Neuronal stem cell (in vitro differentiated cells): ENCODE measurements around the gene MAFG.
A peak's percentile ranks its signal among the peaks of the same experiment; 100 is the strongest.

Experiments used
- DNase-seq: peaks from one replicate; pipeline ENCODE4 v3.0.0-alpha.2; 2013; ENCODE audit warnings: low spot score
- H2AFZ ChIP-seq: one replicate; pipeline ENCODE4 v1.6.1; 2013; ENCODE audit warnings: mild to moderate bottlenecking, low read length, inconsistent platforms
- H2AK5ac ChIP-seq: 2 replicates; pipeline ENCODE4 v1.6.1; 2013; ENCODE audit warnings: low read depth, mild to moderate bottlenecking, inconsistent platforms, low read length, moderate library complexity, mixed read lengths
- H2BK120ac ChIP-seq: 2 replicates; pipeline ENCODE4 v1.6.1; 2013; ENCODE audit warnings: low read depth, mild to moderate bottlenecking, inconsistent platforms, low read length, moderate library complexity, mixed read lengths
- H2BK12ac ChIP-seq: one replicate; pipeline ENCODE4 v1.6.1; 2013; ENCODE audit warnings: low read length, inconsistent platforms
- H2BK15ac ChIP-seq: 2 replicates; pipeline ENCODE4 v1.6.1; 2013; ENCODE audit warnings: mild to moderate bottlenecking, low read length, inconsistent platforms, mixed read lengths
- H2BK5ac ChIP-seq: one replicate; pipeline ENCODE4 v1.6.1; 2013; ENCODE audit warnings: inconsistent platforms, mild to moderate bottlenecking, low read length, moderate library complexity
- H3K14ac ChIP-seq: one replicate; pipeline ENCODE4 v1.6.1; 2013; ENCODE audit warnings: low read length, inconsistent platforms
- H3K18ac ChIP-seq: 2 replicates; pipeline ENCODE4 v1.6.1; 2013; ENCODE audit warnings: low read length, inconsistent platforms
- H3K23ac ChIP-seq: 2 replicates; pipeline ENCODE4 v1.6.1; 2013; ENCODE audit warnings: low read depth, mild to moderate bottlenecking, mixed read lengths, low read length, inconsistent platforms; ENCODE audit not compliant: poor library complexity
- H3K27ac ChIP-seq: replicated peaks from 3 replicates; pipeline ENCODE4 v1.5.1; 2013; ENCODE audit warnings: low read length, inconsistent platforms
- H3K27me3 ChIP-seq, 3 experiments: 2 replicates each; pipeline ENCODE4 v1.6.1; 2013; ENCODE audit warnings: low read length in 3 of 3, mild to moderate bottlenecking in 2 of 3, inconsistent platforms in 1 of 3, low read depth in 1 of 3, mixed read lengths in 1 of 3, moderate library complexity in 1 of 3; ENCODE audit not compliant: control insufficient read depth in 3 of 3, insufficient read depth in 3 of 3
- H3K36me3 ChIP-seq, 2 donors: replicated peaks in 1 of 2; 2 replicates each; pipeline ENCODE4 v1.6.1; 2013; ENCODE audit warnings: low read length in 2 of 2; ENCODE audit not compliant: control insufficient read depth in 2 of 2, insufficient read depth in 2 of 2
- H3K4ac ChIP-seq: 2 replicates; pipeline ENCODE4 v1.6.1; 2013; ENCODE audit warnings: inconsistent platforms, mild to moderate bottlenecking, low read length, moderate library complexity
- H3K4me1 ChIP-seq, 2 donors: 1 replicate in 1 of 2; 2 replicates in 1 of 2; pipeline ENCODE4 v1.6.1; 2013; ENCODE audit warnings: low read length in 2 of 2, low read depth in 1 of 2; ENCODE audit not compliant: control insufficient read depth in 2 of 2, insufficient read depth in 1 of 2
- H3K4me2 ChIP-seq: one replicate; pipeline ENCODE4 v1.6.1; 2013; ENCODE audit warnings: mild to moderate bottlenecking, low read length, inconsistent platforms; ENCODE audit not compliant: insufficient read depth, poor library complexity, severe bottlenecking
- H3K4me3 ChIP-seq, 2 donors: 2 replicates each; pipeline ENCODE4 v1.5.1; 2013; ENCODE audit warnings: low read length in 2 of 2, mild to moderate bottlenecking in 2 of 2, inconsistent platforms in 1 of 2, moderate library complexity in 1 of 2
- H3K79me1 ChIP-seq: one replicate; pipeline ENCODE4 v1.6.1; 2013; ENCODE audit warnings: low read depth, mild to moderate bottlenecking, inconsistent platforms, low read length, moderate library complexity
- H3K9ac ChIP-seq: one replicate; pipeline ENCODE4 v1.6.1; 2013; ENCODE audit warnings: mild to moderate bottlenecking, low read depth, low read length, inconsistent platforms; ENCODE audit not compliant: poor library complexity
- H3K9me3 ChIP-seq, 2 donors: replicated peaks in 1 of 2; 2 replicates each; pipeline versions ENCODE3 to v1.6.1; 2013; ENCODE audit warnings: low read length in 2 of 2, mild to moderate bottlenecking in 2 of 2, inconsistent platforms in 1 of 2, low read depth in 1 of 2, mixed read lengths in 1 of 2, moderate library complexity in 1 of 2; ENCODE audit not compliant: control insufficient read depth in 2 of 2, insufficient read depth in 1 of 2
- H4K8ac ChIP-seq: one replicate; pipeline ENCODE4 v1.6.1; 2013; ENCODE audit warnings: low read depth, mild to moderate bottlenecking, inconsistent platforms, low read length, moderate library complexity
- H4K91ac ChIP-seq: one replicate; pipeline ENCODE4 v1.6.1; 2013; ENCODE audit warnings: low read length, low read depth, mild to moderate bottlenecking, inconsistent platforms; ENCODE audit not compliant: poor library complexity
- WGBS, 2 donors: extraction: QIAGEN DNeasy Blood & Tissue Kit; methylation state at CpG; one replicate each; pipeline ENCODE4 v1.1.7; 2013; ENCODE audit warnings: missing lambda C conversion rate in 2 of 2, mixed read lengths in 1 of 2; ENCODE audit not compliant: insufficient read length in 2 of 2, insufficient replicate concordance in 1 of 2; ENCODE audit errors: extremely low coverage in 2 of 2; 5-methylcytosine and 5-hydroxymethylcytosine counted together

The MAFG gene

DNA sequence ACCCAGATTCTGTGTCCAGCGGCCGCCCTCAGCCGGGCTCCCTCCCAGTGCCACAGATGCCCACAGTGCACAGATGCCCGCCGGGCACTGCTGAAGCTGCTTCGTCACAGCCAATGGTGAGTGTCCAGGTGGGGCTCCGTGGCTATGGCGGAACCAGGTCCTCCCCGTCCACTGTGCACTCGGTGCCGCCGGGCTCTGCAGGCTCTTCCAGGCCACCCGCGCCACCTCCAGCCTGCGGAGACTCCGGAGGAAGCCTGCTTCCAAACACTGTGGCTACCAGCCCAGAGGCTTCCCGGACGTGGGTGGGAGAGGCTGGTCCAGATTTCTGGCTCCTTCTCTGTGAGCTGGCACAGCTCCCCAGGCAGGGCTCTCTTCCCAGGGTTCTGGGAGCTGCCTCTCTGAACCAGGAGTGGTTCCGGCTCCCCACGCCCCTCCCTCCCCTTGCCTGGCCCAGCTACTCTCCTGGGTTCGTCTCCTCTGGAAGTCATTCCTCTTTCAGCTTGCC lies 12.4 kb upstream of the MAFG start:
- Histone ChIP-seq H3K27ac (no peak overlapping the region), H3K4ac (no peak overlapping the region), H2BK15ac (peak overlapping the region; percentile 100), H3K23ac (no peak overlapping the region), H3K4me1 (peaks cover 18% of the 10 kb centered on the region in 2 donors), H2AK5ac (peak overlapping the region; percentile 98), H4K91ac (no peak overlapping the region), H3K18ac (peak overlapping the region; percentile 13), H3K27me3 (peaks cover 0 to 4% (median 2%) of the 10 kb centered on the region in 3 experiments), H4K8ac (peak overlapping the region; percentile 43), H2AFZ (no peak overlapping the region), H3K9me3 (no peaks in the 10 kb centered on the region), H2BK120ac (peak overlapping the region; percentile 87), H3K4me3 (no peak overlapping the region), H2BK12ac (peak overlapping the region; percentile 84), H3K4me2 (no peak overlapping the region), H3K36me3 (peaks cover 3 to 8% of the 10 kb centered on the region in 2 donors), H2BK5ac (peak overlapping the region; percentile 84), H3K79me1 (peaks cover 9% of the 10 kb centered on the region), H3K9ac (no peak overlapping the region), H3K14ac (peak overlapping the region; percentile 3)
- DNase-seq, result no peak
- no CpG with 5 or more reads among the region's 21 CpGs for WGBS, 2 donors

DNA sequence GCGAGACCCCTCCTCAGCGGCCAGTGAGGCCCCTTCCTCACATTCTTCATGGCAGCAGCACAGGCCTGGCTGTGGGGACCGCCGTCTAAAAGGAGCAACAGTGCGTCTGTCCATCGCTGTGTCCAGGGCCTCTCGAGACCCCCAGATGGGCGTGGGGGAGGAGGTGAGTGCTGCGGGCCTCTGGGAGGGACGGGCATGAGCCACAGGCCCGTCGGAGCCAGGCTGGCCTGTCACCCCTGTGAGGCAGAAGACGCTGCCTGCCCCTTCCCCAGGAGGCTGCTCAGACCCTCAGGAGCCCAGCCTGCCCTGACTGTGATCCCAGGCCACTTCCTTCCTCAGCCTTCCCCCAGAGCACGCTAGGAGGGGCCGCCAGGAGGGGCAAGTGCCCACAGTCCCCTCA lies 11.7 kb upstream of the MAFG start:
- DNase-seq, result no peak

GRCh38 chr17:81935709-81936084 lies 8.2 kb upstream of the MAFG start:
- Histone ChIP-seq H2AK5ac (peak overlapping the region; percentile 42), H3K14ac (no peak overlapping the region), H4K91ac (no peak overlapping the region), H3K4me3 (peak overlapping the region in 1 of 2 donors; percentile 9), H3K4me2 (peak overlapping the region; percentile 2), H3K4me1 (peaks cover 5 to 6% of the 10 kb centered on the region in 2 donors), H2BK5ac (peak overlapping the region; percentile 32), H3K9me3 (no peaks in the 10 kb centered on the region), H3K9ac (no peak overlapping the region), H3K23ac (no peak overlapping the region), H2BK120ac (no peak overlapping the region), H3K18ac (no peak overlapping the region), H4K8ac (no peak overlapping the region), H2BK12ac (no peak overlapping the region), H3K27me3 (peaks cover 0 to 4% (median 2%) of the 10 kb centered on the region in 3 experiments), H3K4ac (no peak overlapping the region), H3K27ac (no peak overlapping the region), H2AFZ (no peak overlapping the region), H3K79me1 (peaks cover 13% of the 10 kb centered on the region), H2BK15ac (peak overlapping the region; percentile 81), H3K36me3 (peaks cover 6 to 29% of the 10 kb centered on the region in 2 donors)
- WGBS, 2 donors, result no CpG with 5 or more reads among the region's 6 CpGs
- no peak for DNase-seq

More for the DNA sequence above, 11.7 kb upstream of the MAFG start:
- Histone ChIP-seq H3K23ac (peak overlapping the region; percentile 80), H3K18ac (peak overlapping the region; percentile 48), H3K4ac (peak overlapping the region; percentile 37), H3K4me3 (no peak overlapping the region), H3K9me3 (no peaks in the 10 kb centered on the region), H2BK120ac (peak overlapping the region; percentile 47), H3K27me3 (peaks cover 0 to 4% (median 2%) of the 10 kb centered on the region in 3 experiments), H3K9ac (peak overlapping the region; percentile 70), H3K27ac (no peak overlapping the region), H3K4me2 (no peak overlapping the region), H2AK5ac (peak overlapping the region; percentile 47), H2BK5ac (peak overlapping the region; percentile 84), H3K14ac (no peak overlapping the region), H3K79me1 (peaks cover 13% of the 10 kb centered on the region), H2BK12ac (peak overlapping the region; percentile 97), H2AFZ (peak overlapping the region; percentile 74), H4K91ac (no peak overlapping the region), H3K4me1 (peaks cover 13 to 14% of the 10 kb centered on the region in 2 donors), H4K8ac (no peak overlapping the region), H3K36me3 (peaks cover 3 to 14% of the 10 kb centered on the region in 2 donors), H2BK15ac (peak overlapping the region; percentile 100)
- no CpG with 5 or more reads among the region's 15 CpGs for WGBS, 2 donors

DNA sequence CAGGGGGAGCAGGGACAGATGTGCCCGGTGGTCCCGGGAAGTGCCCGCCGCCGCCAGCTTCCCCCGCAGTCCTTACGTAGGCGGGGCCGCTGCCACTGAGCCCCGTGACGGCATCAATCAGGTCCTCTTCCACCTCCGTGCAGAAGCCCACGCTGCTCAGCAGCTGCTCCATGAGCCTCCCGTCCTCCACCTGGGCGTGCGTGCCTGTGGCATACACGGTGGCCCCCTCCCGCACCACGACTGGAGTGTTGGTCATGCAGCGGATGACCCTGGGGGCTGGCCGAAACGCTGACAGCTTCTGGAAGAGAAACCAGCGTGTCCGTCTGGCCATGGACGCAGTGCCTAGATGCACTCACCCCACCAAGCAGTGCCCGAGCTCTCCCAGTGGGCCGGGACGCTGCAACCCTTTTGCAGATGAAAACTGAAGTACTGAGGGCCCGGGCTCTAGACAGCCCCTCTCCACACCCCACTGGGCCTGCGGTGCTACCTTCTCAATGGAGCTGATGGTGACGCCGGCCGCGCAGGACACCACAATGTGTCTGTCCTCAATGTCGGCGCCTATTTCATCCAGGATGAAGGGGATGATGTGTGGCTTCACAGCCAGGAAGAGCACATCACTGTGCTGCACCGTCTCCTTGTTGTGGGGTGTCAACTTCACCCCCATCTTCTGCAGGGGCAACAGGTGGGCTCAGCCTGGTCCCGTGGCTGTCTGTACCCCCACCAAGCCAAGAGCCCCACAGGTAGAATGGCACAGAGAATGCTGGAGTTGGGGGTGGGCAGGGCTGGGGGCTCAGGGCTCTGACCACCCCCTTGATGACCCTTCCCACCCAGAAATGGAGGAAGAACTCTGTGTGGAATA lies 7.5 kb upstream of the MAFG start:
- Histone ChIP-seq H3K79me1 (peaks cover 13% of the 10 kb centered on the region), H3K4ac (no peak overlapping the region), H3K9ac (peak overlapping the region; percentile 55), H3K4me3 (peak overlapping the region in 1 of 2 donors; percentile 13), H3K23ac (peak overlapping the region; percentile 92), H4K8ac (no peak overlapping the region), H2AFZ (no peak overlapping the region), H3K27me3 (peaks cover 0 to 4% (median 0%) of the 10 kb centered on the region in 3 experiments), H3K9me3 (no peaks in the 10 kb centered on the region), H3K27ac (no peak overlapping the region), H3K36me3 (peaks cover 6 to 29% of the 10 kb centered on the region in 2 donors), H2AK5ac (peak overlapping the region; percentile 42), H3K18ac (peak overlapping the region; percentile 13), H3K4me1 (peaks cover 5 to 6% of the 10 kb centered on the region in 2 donors), H4K91ac (no peak overlapping the region), H3K14ac (no peak overlapping the region), H2BK15ac (peak overlapping the region; percentile 81), H2BK5ac (peak overlapping the region; percentile 44), H2BK12ac (no peak overlapping the region), H3K4me2 (peak overlapping the region; percentile 2), H2BK120ac (no peak overlapping the region)
- WGBS, 2 donors, result no CpG with 5 or more reads among the region's 38 CpGs
- DNase-seq, result no peak
